Prostate gland (tissue), 2 donors: ENCODE results near the gene SUMO3. TPM values are rescaled to one million over a fixed set of nuclear protein-coding genes. Genes with fewer than 3 reads are reported as not detected.
A peak's percentile ranks its signal among the peaks of the same experiment; 100 is the strongest.

Experiments used
- DNase-seq: peaks from one replicate; pipeline ENCODE4 v3.0.0-alpha.2; 2019; ENCODE audit warnings: low spot score
- H3K27ac ChIP-seq, 2 donors: fragments of 200-600 bp; sonication (generic); 2 replicates each; pipeline ENCODE4 v1.5.1; 2017 to 2019
- H3K27me3 ChIP-seq: fragments of 200-600 bp; sonication (generic); replicated peaks from 2 replicates; pipeline ENCODE4 v1.5.1; 2019; ENCODE audit not compliant: insufficient read depth
- H3K36me3 ChIP-seq, 2 donors: fragments of 200-600 bp; sonication (generic); 1 replicate in 1 of 2; 2 replicates in 1 of 2; pipeline versions ENCODE4 v1.5.1 to v1.8.1; 2017 to 2019
- H3K4me1 ChIP-seq: fragments of 200-600 bp; sonication (generic); replicated peaks from 2 replicates; pipeline ENCODE4 v1.5.1; 2019
- H3K4me3 ChIP-seq, 2 donors: fragments of 200-600 bp; sonication (generic); 2 replicates each; pipeline ENCODE4 v1.5.1; 2017 to 2019
- H3K9me3 ChIP-seq: fragments of 200-600 bp; sonication (generic); 2 replicates; pipeline ENCODE4 v1.5.1; 2017
- POLR2A ChIP-seq: fragments of 450-650 bp; IDR thresholded peaks from one replicate; pipeline ENCODE4 v1.6.1; 2016; ENCODE audit warnings: antibody characterized with exemption, mild to moderate bottlenecking
- POLR2AphosphoS5 ChIP-seq: sonication (generic); formaldehyde crosslinking; IDR thresholded peaks from one replicate; pipeline ENCODE4 v1.6.1; 2017; ENCODE audit warnings: antibody characterized with exemption
- WGBS: methylation state at CpG from one replicate; pipeline ENCODE4 v1.1.5; 2018; 5-methylcytosine and 5-hydroxymethylcytosine counted together
- intact Hi-C: fragments of 100-400 bp; cut with DNase I; formaldehyde crosslinking; loops from one replicate; pipeline ENCODE4 v1.14.2; 2022
- total RNA-seq, 2 donors: library from RNA; depleted of rRNA; stranded (reverse); fragments of >200 nt; gene quantifications; one replicate each; pipeline ENCODE4 v1.1.0, GENCODE V29; 2016
- TF ChIP-seq, protein P1 (sequence below), 4 experiments: fragments of 200-600 bp in 2 of 4; fragments of 450-650 bp in 2 of 4; sonication (generic) in 2 of 4; IDR thresholded peaks; 1 replicate in 3 of 4; 2 replicates in 1 of 4; pipeline ENCODE4 v1.5.1; 2016 to 2019; ENCODE audit warnings: antibody characterized with exemption in 4 of 4, mild to moderate bottlenecking in 2 of 4, moderate library complexity in 2 of 4

The SUMO3 gene
- total RNA-seq, 2 donors from 2014 or later = 78.3 to 92.2 TPM

GRCh38 chr21:44791993-44792392 lies 25.9 kb downstream of the SUMO3 start:
- H3K9me3 ChIP-seq = no peaks in the 10 kb centered on the region
- H3K27ac ChIP-seq = no peak overlapping the region
- DNase-seq = no peak
- H3K36me3 ChIP-seq = no peaks in the 10 kb centered on the region
- H3K4me1 ChIP-seq = no peaks in the 10 kb centered on the region
- intact Hi-C loops = loop anchor here (5.0 kb wide), 1 partner anchor 280 kb away; no protein-coding TSS in a partner anchor
- WGBS = 95% methylated on average over 5 of the region's 5 CpGs
- H3K27me3 ChIP-seq = no peaks in the 10 kb centered on the region
- TF ChIP-seq, protein P1, sequence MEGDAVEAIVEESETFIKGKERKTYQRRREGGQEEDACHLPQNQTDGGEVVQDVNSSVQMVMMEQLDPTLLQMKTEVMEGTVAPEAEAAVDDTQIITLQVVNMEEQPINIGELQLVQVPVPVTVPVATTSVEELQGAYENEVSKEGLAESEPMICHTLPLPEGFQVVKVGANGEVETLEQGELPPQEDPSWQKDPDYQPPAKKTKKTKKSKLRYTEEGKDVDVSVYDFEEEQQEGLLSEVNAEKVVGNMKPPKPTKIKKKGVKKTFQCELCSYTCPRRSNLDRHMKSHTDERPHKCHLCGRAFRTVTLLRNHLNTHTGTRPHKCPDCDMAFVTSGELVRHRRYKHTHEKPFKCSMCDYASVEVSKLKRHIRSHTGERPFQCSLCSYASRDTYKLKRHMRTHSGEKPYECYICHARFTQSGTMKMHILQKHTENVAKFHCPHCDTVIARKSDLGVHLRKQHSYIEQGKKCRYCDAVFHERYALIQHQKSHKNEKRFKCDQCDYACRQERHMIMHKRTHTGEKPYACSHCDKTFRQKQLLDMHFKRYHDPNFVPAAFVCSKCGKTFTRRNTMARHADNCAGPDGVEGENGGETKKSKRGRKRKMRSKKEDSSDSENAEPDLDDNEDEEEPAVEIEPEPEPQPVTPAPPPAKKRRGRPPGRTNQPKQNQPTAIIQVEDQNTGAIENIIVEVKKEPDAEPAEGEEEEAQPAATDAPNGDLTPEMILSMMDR (IDR thresholded peaks at IDR 0.05) = no peak
- TF ChIP-seq POLR2AphosphoS5 = no peak
- TF ChIP-seq POLR2A = no peak
- no peak overlapping the region for H3K4me3 ChIP-seq

- H3K27me3 ChIP-seq = no peaks in the 10 kb centered on the region
- no peak overlapping the region for H3K4me3 ChIP-seq
- WGBS = 85% methylated on average over 5 of the region's 5 CpGs
- no peak for DNase-seq
- H3K4me1 ChIP-seq = no peaks in the 10 kb centered on the region
- intact Hi-C loops = loop anchor here (5.0 kb wide), 1 partner anchor 279 kb away; no protein-coding TSS in a partner anchor
- H3K36me3 ChIP-seq = no peaks in the 10 kb centered on the region
- TF ChIP-seq POLR2A (no peak), POLR2AphosphoS5 (no peak)
- TF ChIP-seq, protein P1 (IDR thresholded peaks at IDR 0.05) = no peak
- no peaks in the 10 kb centered on the region for H3K9me3 ChIP-seq
- H3K27ac ChIP-seq = no peak overlapping the region
Measured at GRCh38 chr21:44791246-44791645, 26.6 kb downstream of the SUMO3 start.

DNA sequence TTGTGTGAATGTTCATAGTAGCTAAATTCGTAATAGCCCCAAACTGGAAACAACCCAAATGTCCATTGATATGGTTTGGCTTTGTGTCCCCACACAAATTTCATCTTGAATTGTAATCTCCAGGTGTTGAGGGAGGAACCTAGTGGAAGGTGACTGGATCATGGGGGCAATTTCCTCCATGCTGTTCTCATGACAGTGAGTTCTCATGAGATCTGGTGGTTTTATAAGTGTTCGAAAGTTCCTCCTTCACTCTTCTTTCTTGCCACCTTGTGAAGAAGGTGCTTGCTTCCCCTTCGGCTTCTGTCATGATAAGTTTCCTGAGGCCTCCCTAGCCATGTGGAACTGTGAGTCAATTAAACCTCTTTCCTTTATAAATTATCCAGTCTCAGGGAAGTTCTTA lies 27.5 kb downstream of the SUMO3 start:
- intact Hi-C loops = loop anchor here (5.0 kb wide), 1 partner anchor 278 kb away; no protein-coding TSS in a partner anchor
- H3K9me3 ChIP-seq = no peaks in the 10 kb centered on the region
- no peaks in the 10 kb centered on the region for H3K4me1 ChIP-seq
- TF ChIP-seq, protein P1 (IDR thresholded peaks at IDR 0.05) = no peak
- TF ChIP-seq POLR2AphosphoS5 = no peak
- no peak overlapping the region for H3K27ac ChIP-seq
- H3K27me3 ChIP-seq = no peaks in the 10 kb centered on the region
- H3K4me3 ChIP-seq = no peak overlapping the region
- no peak for DNase-seq
- H3K36me3 ChIP-seq = no peaks in the 10 kb centered on the region
- WGBS = 95% methylated on average over 3 of the region's 3 CpGs

DNA sequence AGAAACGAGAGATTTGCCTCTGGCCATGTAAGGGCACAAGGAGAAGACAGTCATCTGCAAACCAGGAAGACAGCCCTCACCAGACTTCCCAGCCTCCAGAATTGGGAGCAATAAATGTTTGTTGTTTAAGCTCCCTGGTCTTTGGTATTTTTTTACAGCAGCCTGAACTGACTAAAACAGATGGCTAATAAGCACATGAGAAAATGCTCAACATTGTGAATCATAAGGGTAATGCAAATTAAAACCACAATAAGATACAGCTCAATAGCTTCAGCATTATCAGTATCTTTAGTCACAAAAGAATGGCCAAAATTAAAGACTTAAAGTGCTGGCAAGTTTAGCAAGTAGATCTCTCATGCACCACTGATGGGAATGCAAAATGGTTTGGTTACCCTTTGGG lies 28.0 kb downstream of the SUMO3 start:
- WGBS = 69% methylated on average over 1 of the region's 1 CpG
- no peak overlapping the region for H3K27ac ChIP-seq
- H3K36me3 ChIP-seq = no peaks in the 10 kb centered on the region
- H3K9me3 ChIP-seq = no peaks in the 10 kb centered on the region
- no peaks in the 10 kb centered on the region for H3K27me3 ChIP-seq
- TF ChIP-seq POLR2A (no peak), POLR2AphosphoS5 (peak; percentile 22)
- DNase-seq = no peak
- no peaks in the 10 kb centered on the region for H3K4me1 ChIP-seq
- H3K4me3 ChIP-seq = no peak overlapping the region
- intact Hi-C loops = loop anchor here (5.0 kb wide), 1 partner anchor 278 kb away; no protein-coding TSS in a partner anchor

DNA sequence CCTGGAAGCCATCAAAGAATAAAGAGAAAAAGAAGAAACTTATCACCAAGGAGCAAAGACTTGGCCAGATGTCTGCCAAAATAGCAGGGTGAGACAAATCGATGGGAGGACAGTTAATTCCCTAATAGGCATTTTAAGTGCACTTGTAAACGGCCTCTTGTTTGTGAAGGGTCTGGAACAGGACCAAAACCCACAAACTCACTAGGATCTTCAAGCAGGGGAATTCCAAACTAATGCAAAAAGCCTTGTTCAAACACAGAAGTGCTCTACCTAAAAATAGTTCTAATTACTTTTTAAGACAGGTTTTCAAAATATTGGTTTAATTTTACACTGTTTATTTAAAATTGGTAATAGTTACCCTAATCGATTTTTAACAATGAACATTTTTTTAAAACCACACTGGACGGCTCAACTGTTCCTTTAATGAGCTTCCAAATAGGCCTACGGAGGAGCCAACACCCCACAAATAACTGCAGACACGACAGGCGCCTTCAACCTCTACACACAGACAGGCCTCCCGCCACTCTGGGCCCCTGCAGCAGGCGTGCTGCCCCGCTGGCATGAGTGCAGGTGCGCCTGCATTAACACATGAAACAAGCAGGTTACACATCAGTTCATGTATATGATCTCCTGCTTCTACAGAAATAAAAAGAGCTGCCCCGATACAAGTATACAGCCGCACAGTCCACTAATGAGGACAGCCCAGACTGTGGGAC lies 32.1 kb downstream of the SUMO3 start:
- H3K4me3 ChIP-seq = no peak overlapping the region
- TF ChIP-seq, protein P1 (IDR thresholded peaks at IDR 0.05) = no peak
- no peak for TF ChIP-seq POLR2A
- TF ChIP-seq POLR2AphosphoS5 = peak; percentile 59
- WGBS = 23% methylated on average over 13 of the region's 13 CpGs
- H3K9me3 ChIP-seq = no peaks in the 10 kb centered on the region
- H3K27ac ChIP-seq = peak overlapping the region; percentile 3 to 34
- intact Hi-C loops = no loop called here
- H3K27me3 ChIP-seq = no peaks in the 10 kb centered on the region
- no peaks in the 10 kb centered on the region for H3K36me3 ChIP-seq
- H3K4me1 ChIP-seq = no peaks in the 10 kb centered on the region
- peak; percentile 38 for DNase-seq
